ENCODE data around the gene BLID.

DNA sequence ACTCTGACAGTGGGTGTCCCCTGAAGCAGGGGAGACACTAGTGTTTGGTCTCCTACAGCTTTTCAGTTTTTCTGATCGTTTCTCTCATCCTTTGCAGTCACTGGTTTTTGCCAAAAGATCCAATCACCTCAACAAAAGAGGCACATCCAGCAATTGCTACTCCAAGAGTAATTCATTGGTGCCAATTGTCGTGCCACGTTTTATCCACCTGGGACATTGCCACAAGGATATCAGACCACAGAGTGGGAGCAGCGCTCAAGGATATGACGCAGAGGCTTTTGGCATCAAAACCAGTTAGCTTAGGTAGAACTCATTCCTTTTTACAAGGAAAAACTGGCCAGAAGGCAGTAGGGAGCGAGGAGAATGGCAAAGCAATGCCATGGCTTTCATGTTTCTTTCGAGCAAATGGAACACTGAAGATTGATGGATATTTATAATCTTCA, 40.9 kb upstream of the BLID start:
- TF ChIP-seq, protein P1, sequence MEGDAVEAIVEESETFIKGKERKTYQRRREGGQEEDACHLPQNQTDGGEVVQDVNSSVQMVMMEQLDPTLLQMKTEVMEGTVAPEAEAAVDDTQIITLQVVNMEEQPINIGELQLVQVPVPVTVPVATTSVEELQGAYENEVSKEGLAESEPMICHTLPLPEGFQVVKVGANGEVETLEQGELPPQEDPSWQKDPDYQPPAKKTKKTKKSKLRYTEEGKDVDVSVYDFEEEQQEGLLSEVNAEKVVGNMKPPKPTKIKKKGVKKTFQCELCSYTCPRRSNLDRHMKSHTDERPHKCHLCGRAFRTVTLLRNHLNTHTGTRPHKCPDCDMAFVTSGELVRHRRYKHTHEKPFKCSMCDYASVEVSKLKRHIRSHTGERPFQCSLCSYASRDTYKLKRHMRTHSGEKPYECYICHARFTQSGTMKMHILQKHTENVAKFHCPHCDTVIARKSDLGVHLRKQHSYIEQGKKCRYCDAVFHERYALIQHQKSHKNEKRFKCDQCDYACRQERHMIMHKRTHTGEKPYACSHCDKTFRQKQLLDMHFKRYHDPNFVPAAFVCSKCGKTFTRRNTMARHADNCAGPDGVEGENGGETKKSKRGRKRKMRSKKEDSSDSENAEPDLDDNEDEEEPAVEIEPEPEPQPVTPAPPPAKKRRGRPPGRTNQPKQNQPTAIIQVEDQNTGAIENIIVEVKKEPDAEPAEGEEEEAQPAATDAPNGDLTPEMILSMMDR (IDR thresholded peaks at IDR 0.05): peak in 1 of 6 experiments; percentile 31
- no peak for TF ChIP-seq POLR2A (IDR thresholded peaks at IDR 0.05)
